NT2/D1 (cell line): Measurements from ENCODE around the gene NME7.

ENCODE experiments used
- SUZ12 ChIP-seq: IDR thresholded peaks from 2 replicates; pipeline ENCODE4 v1.6.1; 2011; ENCODE audit not compliant: insufficient read length, insufficient read depth; ENCODE audit errors: extremely low read depth
- YY1 ChIP-seq: IDR thresholded peaks from 2 replicates; pipeline ENCODE4 v1.6.1; 2011; ENCODE audit not compliant: insufficient read length, insufficient read depth

DNA sequence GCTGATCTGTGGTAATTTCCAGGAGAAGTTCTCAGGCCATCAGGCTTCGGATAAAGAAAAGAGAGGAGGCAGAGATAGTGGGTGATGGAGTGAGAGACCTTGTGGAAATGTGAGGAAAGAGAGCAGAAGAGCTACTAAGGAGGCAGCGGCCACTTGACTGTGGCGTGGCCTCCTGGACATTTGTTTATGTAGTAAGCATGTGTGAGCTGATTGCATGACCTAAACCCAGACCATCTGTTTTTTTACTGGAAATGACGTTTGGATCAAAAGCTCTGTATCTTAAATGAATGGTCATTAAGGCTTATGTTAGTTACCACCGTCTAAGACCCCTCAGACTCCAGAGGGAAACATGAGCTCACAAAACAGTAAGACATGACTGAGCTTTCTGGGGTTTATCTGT, 247.5 kb downstream of the NME7 start:
- TF ChIP-seq YY1: no peak
- TF ChIP-seq SUZ12: no peak
